ENCODE results near the gene HIP1R.

HIP1R gene

DNA sequence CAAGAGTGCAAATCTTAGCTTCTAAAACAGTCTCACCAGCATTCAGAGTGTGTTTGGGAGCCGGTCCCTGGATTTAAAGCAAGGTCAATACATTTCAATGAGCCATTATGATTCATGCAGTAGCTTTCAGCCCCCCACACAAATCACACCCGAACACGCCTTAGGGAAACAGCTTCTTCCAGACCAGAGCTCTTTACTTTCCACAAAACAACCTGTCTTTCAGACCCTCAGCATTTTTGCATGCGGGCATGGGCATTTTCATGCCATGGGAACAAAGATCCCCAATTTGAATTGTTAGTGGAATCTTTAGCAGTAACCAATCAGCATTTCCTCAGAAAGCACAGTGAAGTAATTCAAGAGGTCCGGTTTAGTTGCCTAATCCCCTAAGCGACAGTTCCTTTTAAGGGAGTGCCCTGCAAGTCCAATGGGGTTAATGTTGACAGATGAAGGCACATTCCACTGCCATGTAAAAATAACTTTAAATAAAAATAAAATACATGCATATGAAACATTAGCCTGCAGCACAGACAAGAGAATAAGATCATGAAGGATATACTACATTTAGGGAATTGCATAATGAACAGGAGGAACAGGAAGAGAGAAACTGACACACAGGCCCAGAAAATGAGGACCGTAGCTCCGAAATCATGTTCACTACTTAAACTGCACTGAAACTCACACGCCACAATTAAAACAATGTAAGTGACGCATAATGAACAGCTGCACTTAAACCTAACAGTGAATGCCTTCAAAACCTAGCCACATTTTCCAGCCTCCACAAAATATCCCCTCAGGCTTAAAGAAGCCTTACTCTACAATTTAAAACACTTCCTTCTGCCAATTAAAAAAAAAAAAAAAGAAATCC lies 56.6 kb downstream of the HIP1R start:
- peak overlapping the region; percentile 51 for H3K4me3 ChIP-seq (ENCODE audit: low read depth, low read length)
- TF ChIP-seq, protein P1, sequence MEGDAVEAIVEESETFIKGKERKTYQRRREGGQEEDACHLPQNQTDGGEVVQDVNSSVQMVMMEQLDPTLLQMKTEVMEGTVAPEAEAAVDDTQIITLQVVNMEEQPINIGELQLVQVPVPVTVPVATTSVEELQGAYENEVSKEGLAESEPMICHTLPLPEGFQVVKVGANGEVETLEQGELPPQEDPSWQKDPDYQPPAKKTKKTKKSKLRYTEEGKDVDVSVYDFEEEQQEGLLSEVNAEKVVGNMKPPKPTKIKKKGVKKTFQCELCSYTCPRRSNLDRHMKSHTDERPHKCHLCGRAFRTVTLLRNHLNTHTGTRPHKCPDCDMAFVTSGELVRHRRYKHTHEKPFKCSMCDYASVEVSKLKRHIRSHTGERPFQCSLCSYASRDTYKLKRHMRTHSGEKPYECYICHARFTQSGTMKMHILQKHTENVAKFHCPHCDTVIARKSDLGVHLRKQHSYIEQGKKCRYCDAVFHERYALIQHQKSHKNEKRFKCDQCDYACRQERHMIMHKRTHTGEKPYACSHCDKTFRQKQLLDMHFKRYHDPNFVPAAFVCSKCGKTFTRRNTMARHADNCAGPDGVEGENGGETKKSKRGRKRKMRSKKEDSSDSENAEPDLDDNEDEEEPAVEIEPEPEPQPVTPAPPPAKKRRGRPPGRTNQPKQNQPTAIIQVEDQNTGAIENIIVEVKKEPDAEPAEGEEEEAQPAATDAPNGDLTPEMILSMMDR (IDR thresholded peaks at IDR 0.05; ENCODE audit: low read depth, low read length) = no peak

DNA sequence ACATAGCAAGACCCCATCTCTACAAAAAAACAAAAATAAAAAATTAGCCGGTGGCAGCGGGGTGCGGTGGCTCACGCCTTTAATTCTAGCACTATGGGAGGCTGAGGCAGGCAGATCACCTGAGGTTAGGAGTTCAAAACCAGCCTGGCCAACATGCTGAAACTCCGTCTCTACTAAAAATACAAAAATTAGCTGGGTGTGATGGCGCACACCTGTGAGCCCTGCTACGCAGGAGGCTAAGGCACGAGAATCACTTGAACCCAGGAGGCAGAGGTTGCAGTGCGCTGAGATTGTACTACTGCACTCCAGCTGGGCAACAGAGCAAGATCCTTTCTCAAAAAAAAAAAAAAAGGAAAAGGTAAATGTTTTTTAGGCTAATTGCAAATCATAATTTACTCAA lies 57.5 kb downstream of the HIP1R start:
- H3K4me3 ChIP-seq (ENCODE audit: low read depth, low read length) = peak overlapping the region; percentile 51; the same call in 1 of the 2 replicates

DNA sequence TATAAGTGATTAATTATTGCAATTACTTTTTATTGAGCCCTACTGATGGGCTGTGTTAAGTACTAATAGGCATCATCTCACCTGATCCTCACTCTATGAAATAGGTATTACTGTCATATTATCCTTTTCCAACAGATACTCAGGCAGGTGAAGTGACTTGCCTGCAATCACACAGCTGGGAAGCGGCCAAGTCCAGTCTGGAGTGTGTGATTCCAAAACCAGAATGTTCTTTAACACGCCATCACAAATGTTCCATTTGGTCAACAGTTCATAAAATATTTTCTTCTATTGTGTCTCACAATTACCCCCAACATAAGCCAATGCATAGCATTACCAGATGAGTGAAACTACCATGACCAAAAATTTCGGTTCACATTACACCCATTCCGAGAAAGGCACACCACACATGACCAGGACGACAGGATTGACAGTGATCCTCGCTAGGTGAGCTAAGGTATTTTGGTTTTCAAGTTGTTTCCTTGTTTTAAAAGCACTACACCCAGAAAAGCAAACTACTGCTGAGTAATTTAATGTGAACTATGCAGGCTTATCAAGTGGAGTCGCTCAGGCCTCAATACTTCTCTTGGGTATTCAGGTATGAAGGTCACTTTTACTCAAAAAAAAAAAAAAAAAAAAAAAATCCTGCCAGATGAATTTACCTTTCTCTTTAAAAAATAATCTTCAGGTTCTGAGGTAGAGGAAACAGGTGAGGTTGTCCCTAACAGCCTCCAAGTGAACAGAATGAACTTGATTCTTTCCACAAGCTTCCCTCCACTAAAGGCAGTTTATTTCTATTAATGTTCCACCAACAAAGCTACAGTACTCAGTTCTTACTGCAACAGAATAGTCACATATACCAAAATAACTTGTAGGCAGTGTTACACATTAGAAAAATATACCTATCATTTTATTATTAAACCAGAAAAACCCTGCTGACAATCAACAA lies 58.2 kb downstream of the HIP1R start:
- TF ChIP-seq, protein P1 (IDR thresholded peaks at IDR 0.05; ENCODE audit: low read depth, low read length) = no peak
- peak overlapping the region; percentile 99 for H3K4me3 ChIP-seq (ENCODE audit: low read depth, low read length)

DNA sequence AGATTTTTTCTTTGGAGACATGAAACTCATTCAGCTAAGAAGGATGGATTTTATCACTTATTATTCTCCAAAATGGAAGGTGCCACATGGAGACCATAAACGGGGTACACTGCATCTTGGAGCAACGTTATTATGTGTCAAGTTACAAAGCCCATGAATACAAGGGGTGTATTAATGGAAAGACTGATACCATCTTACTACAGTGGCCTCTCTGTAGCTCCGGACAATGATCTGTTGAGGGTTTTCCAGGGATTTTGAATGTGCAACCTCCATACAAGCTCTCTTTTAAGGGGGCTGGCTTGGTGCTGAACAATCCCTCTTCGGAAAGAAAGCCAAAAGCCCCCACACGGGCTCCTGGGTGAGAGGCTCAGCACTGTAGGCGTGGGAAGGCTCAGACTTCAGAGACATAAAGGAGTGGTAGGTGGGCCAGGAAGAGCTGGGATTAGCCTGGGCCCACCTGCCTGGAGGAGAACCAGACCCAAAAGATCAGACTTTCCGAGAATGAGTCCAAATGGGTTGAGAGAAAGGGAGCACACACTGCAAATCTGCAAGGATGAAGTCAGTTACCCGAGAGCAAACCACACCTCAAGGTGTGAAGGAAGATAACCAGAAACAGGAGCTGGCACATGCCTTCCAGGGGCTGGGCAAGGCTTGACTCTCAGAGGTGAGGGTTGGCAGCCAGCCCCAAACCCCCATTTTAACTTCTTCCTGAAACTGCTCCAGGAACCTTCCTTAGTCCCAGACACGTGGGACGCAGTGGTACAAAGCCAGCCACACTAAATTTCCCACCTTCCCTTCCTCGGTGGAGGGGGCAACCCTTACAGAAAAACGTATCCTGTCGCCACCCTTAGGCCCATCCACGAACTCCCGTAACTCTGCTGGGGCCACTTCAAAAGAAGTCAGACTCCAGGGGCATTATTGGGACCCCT lies 59.2 kb downstream of the HIP1R start:
- peak overlapping the region; percentile 99 for H3K4me3 ChIP-seq (ENCODE audit: low read depth, low read length)
- TF ChIP-seq, protein P1 (IDR thresholded peaks at IDR 0.05; ENCODE audit: low read depth, low read length) = no peak

DNA sequence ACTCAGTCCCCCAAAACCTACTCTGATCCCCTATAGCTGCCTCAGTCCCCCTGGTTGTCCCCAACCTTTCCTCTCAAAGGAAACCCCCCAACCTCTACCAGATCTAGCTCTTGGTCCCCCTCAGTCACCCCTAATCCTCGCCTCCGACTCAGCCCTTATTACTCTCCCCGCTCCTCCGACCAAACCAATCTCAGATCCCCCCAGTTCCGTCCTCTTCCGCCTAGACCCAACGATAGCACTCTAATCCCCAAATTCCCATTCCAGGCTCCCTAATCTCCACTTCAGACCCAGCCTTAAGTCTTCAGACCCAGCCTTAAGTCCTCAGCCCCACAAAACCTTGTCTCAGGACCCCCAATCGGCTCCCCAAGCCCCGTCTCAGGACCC lies 60.1 kb downstream of the HIP1R start:
- TF ChIP-seq, protein P1 (IDR thresholded peaks at IDR 0.05; ENCODE audit: low read depth, low read length) = no peak

DNA sequence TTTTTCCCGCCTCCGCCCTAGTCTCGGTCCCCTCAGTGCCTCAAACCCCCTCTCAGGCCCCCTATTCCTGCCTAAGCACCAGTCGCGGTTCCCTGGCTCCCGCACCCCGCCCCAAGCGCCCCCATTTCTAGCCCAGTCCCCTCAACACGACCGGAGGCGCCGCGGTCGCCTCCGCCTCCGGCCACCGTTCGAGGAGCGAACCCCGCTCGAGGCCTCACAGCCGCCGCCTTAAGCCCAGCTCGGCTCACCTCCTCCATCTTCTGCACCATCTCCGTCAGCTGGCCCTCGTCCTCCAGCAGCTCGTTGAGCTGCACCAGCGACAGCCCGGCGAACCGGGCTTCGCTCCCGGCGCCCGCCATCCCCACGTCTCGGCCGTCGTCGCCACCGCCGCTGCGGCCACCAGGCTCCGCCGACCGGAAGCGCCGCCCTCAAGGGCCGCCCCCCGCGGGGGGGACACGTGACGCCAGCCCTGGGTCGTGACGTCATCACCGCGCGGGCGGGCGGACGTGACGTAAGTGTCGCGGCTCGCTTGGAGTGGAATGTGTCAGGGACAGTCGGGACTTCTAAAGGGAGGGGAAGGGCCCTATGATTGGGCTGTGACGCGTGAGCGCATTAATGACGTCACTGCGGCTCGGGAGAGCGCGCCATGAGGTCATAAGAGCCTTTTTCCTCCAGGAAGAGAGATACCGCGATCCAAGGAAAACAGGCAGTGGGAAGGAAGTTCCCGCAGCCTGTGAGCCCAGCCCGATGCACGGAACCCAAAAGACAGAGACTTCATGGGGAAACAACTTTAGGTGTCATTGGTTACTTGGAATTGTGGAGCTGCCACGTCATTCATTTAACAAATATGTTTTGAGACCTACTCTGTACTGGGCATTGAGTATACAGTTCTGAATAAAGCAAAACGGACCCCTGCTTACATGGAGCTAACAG lies 60.7 kb downstream of the HIP1R start, which contains the start of gene VPS37B:
TSS of gene VPS37B (minus strand) at position 421 of the 933 bp plus-strand sequence. CDS start at position 359, 62 bp downstream.
- H3K4me3 ChIP-seq (ENCODE audit: low read depth, low read length) = peak within 1 kb of the TSS; percentile 99
- TF ChIP-seq, protein P1 (IDR thresholded peaks at IDR 0.05; ENCODE audit: low read depth, low read length) = no peak

More for the DNA sequence above, 60.1 kb downstream of the HIP1R start:
- peak overlapping the region; percentile 99 for H3K4me3 ChIP-seq (ENCODE audit: low read depth, low read length)
